ENCODE measurements around the gene SAMD1. TPM values are rescaled to one million over a fixed set of nuclear protein-coding genes. Genes with fewer than 3 reads are reported as not detected.

The SAMD1 gene
- polyA plus RNA-seq, 2 of the 4 experiments (the other 2 are of a cell fraction) = 8.4 to 28.9 TPM

DNA sequence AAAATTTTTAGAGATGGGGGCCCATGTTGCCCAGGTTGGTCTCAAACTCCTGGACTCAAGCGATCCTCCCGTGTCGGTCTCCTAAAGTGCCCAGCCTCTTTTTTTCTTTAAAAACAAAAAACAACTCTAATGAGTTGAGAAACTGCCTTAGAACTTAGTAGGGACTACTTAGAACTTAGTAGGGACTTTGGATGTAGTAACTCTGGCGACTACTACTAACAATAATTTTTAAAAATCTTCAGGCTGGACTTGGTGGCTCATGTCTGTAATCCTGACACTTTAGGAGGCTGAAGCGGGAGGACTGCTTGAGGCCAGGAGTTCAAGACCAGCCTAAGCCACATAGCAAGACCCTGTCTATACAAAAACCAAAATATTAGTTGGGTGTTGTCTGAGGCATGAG is 4.5 kb downstream of the SAMD1 start:
- H3K4me1 ChIP-seq = 0 out of 3 replicates have a peak, but pooled peaks cover 3% of the 10 kb centered on the region
- DNase-seq (ENCODE audit: low read depth in 1 of 2, low spot score in 1 of 2) = no peak
- no peak overlapping the region for H3K4me3 ChIP-seq
- no peak overlapping the region for H3K4me2 ChIP-seq
- FAIRE-seq = no peak
- 89% methylated on average over 5 of the region's 5 CpGs for WGBS (ENCODE audit: missing lambda C conversion rate)
- TF ChIP-seq HOXB5 (CRISPR knock-in tag; IDR thresholded peaks at IDR 0.05) (no peak), NFE2L2 (conservative IDR thresholded peaks at IDR 0.05; ENCODE audit: low read length) (no peak), NPAS2 (CRISPR knock-in tag; IDR thresholded peaks at IDR 0.05; ENCODE audit: borderline replicate concordance) (no peak), PHF8 (IDR thresholded peaks at IDR 0.05; ENCODE audit: borderline replicate concordance, low read depth) (no peak), ZNF302 (CRISPR knock-in tag; IDR thresholded peaks at IDR 0.05) (no peak), CEBPB (IDR thresholded peaks at IDR 0.05) (no peak), GATA3 (IDR thresholded peaks at IDR 0.05; ENCODE audit: borderline replicate concordance) (no peak), EHF (CRISPR knock-in tag; IDR thresholded peaks at IDR 0.05) (no peak), HEYL (CRISPR knock-in tag; IDR thresholded peaks at IDR 0.05) (no peak)
- TF ChIP-seq, protein P1, sequence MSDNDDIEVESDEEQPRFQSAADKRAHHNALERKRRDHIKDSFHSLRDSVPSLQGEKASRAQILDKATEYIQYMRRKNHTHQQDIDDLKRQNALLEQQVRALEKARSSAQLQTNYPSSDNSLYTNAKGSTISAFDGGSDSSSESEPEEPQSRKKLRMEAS (IDR thresholded peaks at IDR 0.05) = no peak
- no peak overlapping the region for H3K27ac ChIP-seq
- POLR2A ChIA-PET = no interaction called here
- CTCF ChIA-PET = interaction anchor here (2.8 to 6.0 kb wide), 2 partner anchors 11 to 14 kb away, joined by 9 to 38 read pairs; partner anchors contain the start of gene MISP3
- no peak for ATAC-seq
- H3K9me3 ChIP-seq = no peaks in the 10 kb centered on the region

DNA sequence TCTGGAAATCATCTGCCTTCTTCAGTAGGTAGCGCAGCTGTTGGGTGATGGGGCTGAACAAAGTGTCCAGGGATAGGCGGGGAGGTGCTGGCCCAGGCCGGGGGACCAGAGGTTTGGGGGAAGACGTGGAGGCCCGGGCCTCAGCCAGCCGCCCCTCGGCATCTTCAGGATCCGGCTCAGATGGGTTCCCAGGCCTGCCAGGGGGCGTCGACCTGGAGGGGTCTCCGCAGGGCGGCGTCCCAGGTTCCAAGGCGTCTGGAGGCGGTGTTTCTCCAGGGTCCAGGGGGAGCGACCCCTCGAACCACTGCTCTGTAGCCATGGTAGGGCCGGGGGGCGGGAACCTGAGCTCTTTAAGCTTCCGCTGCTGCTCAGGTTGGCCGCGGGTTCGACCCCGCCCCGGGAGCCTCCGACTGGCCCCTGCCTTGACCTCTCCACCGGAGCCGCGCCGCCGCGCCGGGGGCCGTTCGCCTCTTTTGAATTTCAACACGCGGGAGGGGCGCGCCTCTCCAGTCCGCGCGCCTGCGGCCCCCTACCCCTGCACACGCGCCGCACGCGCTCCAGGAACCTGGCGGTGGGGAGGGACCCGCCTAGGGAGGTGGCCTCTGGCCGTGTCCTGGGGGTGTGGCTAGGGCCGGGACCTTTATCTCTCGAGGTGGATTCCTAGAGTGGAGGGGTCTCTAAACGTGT is 5.1 kb downstream of the SAMD1 start, which contains the start of gene C19orf67:
Gene C19orf67, minus strand, starts transcription at position 475 of the 687 bp plus-strand sequence. Its CDS starts 156 bp downstream, at position 319.
- 91% methylated on average over 29 of the region's 54 CpGs for WGBS (ENCODE audit: missing lambda C conversion rate)
- peaks cover 3% of the 10 kb centered on the region; the same call in 1 of the 3 replicates for H3K4me1 ChIP-seq
- H3K4me2 ChIP-seq = no peak within 1 kb of the TSS
- no peak for TF ChIP-seq TFCP2L1 (CRISPR knock-in tag; IDR thresholded peaks at IDR 0.05)
- TF ChIP-seq, protein P2, sequence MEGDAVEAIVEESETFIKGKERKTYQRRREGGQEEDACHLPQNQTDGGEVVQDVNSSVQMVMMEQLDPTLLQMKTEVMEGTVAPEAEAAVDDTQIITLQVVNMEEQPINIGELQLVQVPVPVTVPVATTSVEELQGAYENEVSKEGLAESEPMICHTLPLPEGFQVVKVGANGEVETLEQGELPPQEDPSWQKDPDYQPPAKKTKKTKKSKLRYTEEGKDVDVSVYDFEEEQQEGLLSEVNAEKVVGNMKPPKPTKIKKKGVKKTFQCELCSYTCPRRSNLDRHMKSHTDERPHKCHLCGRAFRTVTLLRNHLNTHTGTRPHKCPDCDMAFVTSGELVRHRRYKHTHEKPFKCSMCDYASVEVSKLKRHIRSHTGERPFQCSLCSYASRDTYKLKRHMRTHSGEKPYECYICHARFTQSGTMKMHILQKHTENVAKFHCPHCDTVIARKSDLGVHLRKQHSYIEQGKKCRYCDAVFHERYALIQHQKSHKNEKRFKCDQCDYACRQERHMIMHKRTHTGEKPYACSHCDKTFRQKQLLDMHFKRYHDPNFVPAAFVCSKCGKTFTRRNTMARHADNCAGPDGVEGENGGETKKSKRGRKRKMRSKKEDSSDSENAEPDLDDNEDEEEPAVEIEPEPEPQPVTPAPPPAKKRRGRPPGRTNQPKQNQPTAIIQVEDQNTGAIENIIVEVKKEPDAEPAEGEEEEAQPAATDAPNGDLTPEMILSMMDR (IDR thresholded peaks at IDR 0.05) = no peak
- TF ChIP-seq TP53 (CRISPR knock-in tag; IDR thresholded peaks at IDR 0.05) = no peak
- TF ChIP-seq BHLHE40 (IDR thresholded peaks at IDR 0.05; ENCODE audit: low read depth, low read length) = no peak
- TF ChIP-seq RFX5 (IDR thresholded peaks at IDR 0.05) = no peak
- TF ChIP-seq, protein P3, sequence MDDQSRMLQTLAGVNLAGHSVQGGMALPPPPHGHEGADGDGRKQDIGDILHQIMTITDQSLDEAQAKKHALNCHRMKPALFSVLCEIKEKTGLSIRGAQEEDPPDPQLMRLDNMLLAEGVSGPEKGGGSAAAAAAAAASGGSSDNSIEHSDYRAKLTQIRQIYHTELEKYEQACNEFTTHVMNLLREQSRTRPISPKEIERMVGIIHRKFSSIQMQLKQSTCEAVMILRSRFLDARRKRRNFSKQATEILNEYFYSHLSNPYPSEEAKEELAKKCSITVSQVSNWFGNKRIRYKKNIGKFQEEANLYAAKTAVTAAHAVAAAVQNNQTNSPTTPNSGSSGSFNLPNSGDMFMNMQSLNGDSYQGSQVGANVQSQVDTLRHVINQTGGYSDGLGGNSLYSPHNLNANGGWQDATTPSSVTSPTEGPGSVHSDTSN (IDR thresholded peaks at IDR 0.05) = no peak
- TF ChIP-seq NR3C1 (IDR thresholded peaks at IDR 0.05) = no peak
- TF ChIP-seq, protein P4, sequence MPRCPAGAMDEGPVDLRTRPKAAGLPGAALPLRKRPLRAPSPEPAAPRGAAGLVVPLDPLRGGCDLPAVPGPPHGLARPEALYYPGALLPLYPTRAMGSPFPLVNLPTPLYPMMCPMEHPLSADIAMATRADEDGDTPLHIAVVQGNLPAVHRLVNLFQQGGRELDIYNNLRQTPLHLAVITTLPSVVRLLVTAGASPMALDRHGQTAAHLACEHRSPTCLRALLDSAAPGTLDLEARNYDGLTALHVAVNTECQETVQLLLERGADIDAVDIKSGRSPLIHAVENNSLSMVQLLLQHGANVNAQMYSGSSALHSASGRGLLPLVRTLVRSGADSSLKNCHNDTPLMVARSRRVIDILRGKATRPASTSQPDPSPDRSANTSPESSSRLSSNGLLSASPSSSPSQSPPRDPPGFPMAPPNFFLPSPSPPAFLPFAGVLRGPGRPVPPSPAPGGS (IDR thresholded peaks at IDR 0.05) = no peak
- TF ChIP-seq EHMT2 (IDR thresholded peaks at IDR 0.05; ENCODE audit: low read depth) = no peak
- no peak for TF ChIP-seq FOXS1 (CRISPR knock-in tag; IDR thresholded peaks at IDR 0.05)
- no peak for TF ChIP-seq CBX2 (IDR thresholded peaks at IDR 0.05; ENCODE audit: borderline replicate concordance, low read depth)
- TF ChIP-seq FOSL2 (IDR thresholded peaks at IDR 0.05) = no peak
- no peak for TF ChIP-seq FOSL2 (CRISPR knock-in tag; IDR thresholded peaks at IDR 0.05)
- TF ChIP-seq MAFK (IDR thresholded peaks at IDR 0.05; ENCODE audit: partially characterized antibody) = no peak
- ATAC-seq (no peak), DNase-seq (ENCODE audit: low read depth in 1 of 2, low spot score in 1 of 2) (no peak), FAIRE-seq (no peak)
- CTCF ChIA-PET = interaction anchor here (1.3 to 6.0 kb wide), 3 partner anchors 10 to 320 kb away, joined by 3 to 38 read pairs (median 9); partner anchors contain the start of gene MISP3
- H3K27ac ChIP-seq = no peak within 1 kb of the TSS
- no peak within 1 kb of the TSS for H3K4me3 ChIP-seq
- no peaks in the 10 kb centered on the region for H3K9me3 ChIP-seq
- POLR2A ChIA-PET = no interaction called here
